Panc1 (cell line): Measurements from ENCODE around the gene RAX2.
"Not testable (repeated sequence)": the region's sequence is repeated elsewhere in the genome, so short reads cannot be mapped to it uniquely, and the experiment has no call there.

ENCODE experiments used
- POLR2AphosphoS5 ChIP-seq: IDR thresholded peaks from 2 replicates; pipeline ENCODE4 v1.6.1; 2012; ENCODE audit warnings: mild to moderate bottlenecking, low read depth, low read length, moderate library complexity
- REST ChIP-seq, 2 experiments: IDR thresholded peaks; 2 replicates each; pipeline ENCODE4 v1.6.1; 2011 to 2012; ENCODE audit warnings: low read depth in 2 of 2, control low read depth in 1 of 2, low read length in 1 of 2, mild to moderate bottlenecking in 1 of 2, moderate library complexity in 1 of 2; ENCODE audit not compliant: insufficient read depth in 1 of 2
- SIN3A ChIP-seq: IDR thresholded peaks from 2 replicates; pipeline ENCODE4 v1.6.1; 2012; ENCODE audit warnings: low read depth, mild to moderate bottlenecking, low read length, moderate library complexity, borderline replicate concordance; ENCODE audit not compliant: insufficient read depth
- TCF7L2 ChIP-seq: IDR thresholded peaks from 2 replicates; pipeline ENCODE4 v1.6.1; 2011; ENCODE audit warnings: mild to moderate bottlenecking, low read depth, low read length, inconsistent platforms
- TF ChIP-seq, protein P1 (sequence below): fragments of 450-650 bp; IDR thresholded peaks from 2 replicates; pipeline ENCODE4 v1.5.1; 2017; ENCODE audit warnings: mild to moderate bottlenecking

DNA sequence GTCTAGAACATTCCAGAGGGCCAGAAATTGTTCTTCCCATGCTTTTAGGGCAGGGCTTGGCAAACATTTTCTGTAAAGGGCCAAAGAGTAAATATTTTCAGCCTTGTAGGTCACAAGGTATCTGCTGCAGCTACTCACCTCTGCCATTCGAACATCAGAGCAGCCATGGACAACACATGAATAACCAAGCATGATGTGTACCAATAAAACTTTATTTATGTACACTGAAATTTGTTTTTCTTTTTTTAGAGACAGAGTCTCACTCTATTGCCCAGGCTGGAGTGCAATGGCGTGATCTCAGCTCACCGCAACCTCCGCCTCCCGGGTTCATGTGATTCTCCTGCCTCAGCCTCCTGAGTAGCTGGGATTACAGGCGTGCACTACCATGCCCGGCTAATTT, 14.3 kb downstream of the RAX2 start:
- TF ChIP-seq TCF7L2; POLR2AphosphoS5; SIN3A; REST (IDR thresholded peaks at IDR 0.05; ENCODE audit: insufficient read depth in 1 of 2, low read depth in 2 of 2, low read length in 1 of 2): not testable (repeated sequence)
- TF ChIP-seq, protein P1, sequence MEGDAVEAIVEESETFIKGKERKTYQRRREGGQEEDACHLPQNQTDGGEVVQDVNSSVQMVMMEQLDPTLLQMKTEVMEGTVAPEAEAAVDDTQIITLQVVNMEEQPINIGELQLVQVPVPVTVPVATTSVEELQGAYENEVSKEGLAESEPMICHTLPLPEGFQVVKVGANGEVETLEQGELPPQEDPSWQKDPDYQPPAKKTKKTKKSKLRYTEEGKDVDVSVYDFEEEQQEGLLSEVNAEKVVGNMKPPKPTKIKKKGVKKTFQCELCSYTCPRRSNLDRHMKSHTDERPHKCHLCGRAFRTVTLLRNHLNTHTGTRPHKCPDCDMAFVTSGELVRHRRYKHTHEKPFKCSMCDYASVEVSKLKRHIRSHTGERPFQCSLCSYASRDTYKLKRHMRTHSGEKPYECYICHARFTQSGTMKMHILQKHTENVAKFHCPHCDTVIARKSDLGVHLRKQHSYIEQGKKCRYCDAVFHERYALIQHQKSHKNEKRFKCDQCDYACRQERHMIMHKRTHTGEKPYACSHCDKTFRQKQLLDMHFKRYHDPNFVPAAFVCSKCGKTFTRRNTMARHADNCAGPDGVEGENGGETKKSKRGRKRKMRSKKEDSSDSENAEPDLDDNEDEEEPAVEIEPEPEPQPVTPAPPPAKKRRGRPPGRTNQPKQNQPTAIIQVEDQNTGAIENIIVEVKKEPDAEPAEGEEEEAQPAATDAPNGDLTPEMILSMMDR, result not testable (repeated sequence)
